SK-N-SH (cell line): Measurements from ENCODE around the gene ADGRG3. TPM values are rescaled to one million over a fixed set of nuclear protein-coding genes. Genes with fewer than 3 reads are reported as not detected.

Experiments
- CTCF ChIA-PET: fragments of 300-600, 350-600 bp; formaldehyde crosslinking; extraction: SDS; loops from one replicate; lab custom pipeline; 2021; lab: Yijun Ruan, JAX
- POLR2A ChIA-PET: fragments of 350-600 bp; sonication (Branson Sonifier 250); formaldehyde crosslinking; extraction: SDS; loops from one replicate; lab custom pipeline; 2020; ENCODE audit warnings: antibody characterized with exemption, inconsistent platforms; lab: Yijun Ruan, JAX
- DNase-seq: peaks from one replicate; pipeline ENCODE4 v3.0.0; 2012
- H2AFZ ChIP-seq: fragments of 200-600 bp; sonication (generic); 2 replicates; pipeline ENCODE4 v1.8.1; 2016; ENCODE audit warnings: antibody characterized with exemption, mild to moderate bottlenecking, low read depth
- H3F3A ChIP-seq: fragments of 200-600 bp; sonication (generic); replicated peaks from 2 replicates; pipeline ENCODE3; 2016; ENCODE audit warnings: antibody characterized with exemption, mild to moderate bottlenecking; ENCODE audit not compliant: insufficient read depth
- H3K27ac ChIP-seq, 2 experiments: fragments of 200-500 bp in 1 of 2; fragments of 200-600 bp in 1 of 2; sonication (Bioruptor generic) in 1 of 2; sonication (generic), shearing (Covaris generic) in 1 of 2; 2 replicates each; pipeline versions ENCODE4 v1.5.1 to v1.6.1; 2014 to 2016; ENCODE audit warnings: low read depth in 2 of 2, inconsistent platforms in 1 of 2, low read length in 1 of 2, mild to moderate bottlenecking in 1 of 2, mixed read lengths in 1 of 2
- H3K27me3 ChIP-seq: fragments of 200-600 bp; sonication (generic), shearing (Covaris generic); 2 replicates; pipeline ENCODE4 v1.6.1; 2016; ENCODE audit warnings: mixed run types; ENCODE audit not compliant: insufficient read depth
- H3K36me3 ChIP-seq, 2 experiments: fragments of 200-500 bp in 1 of 2; fragments of 200-600 bp in 1 of 2; sonication (Bioruptor generic) in 1 of 2; sonication (generic) in 1 of 2; replicated peaks in 1 of 2; 2 replicates each; pipeline versions ENCODE3 to v1.5.1; 2014 to 2016; ENCODE audit warnings: low read length in 1 of 2, mild to moderate bottlenecking in 1 of 2; ENCODE audit not compliant: insufficient read depth in 2 of 2, control insufficient read depth in 1 of 2
- H3K4me1 ChIP-seq, 2 experiments: fragments of 200-500 bp in 1 of 2; fragments of 200-600 bp in 1 of 2; sonication (Bioruptor generic) in 1 of 2; sonication (generic), shearing (Covaris generic) in 1 of 2; 2 replicates each; pipeline versions ENCODE4 v1.5.1 to v1.6.1; 2014 to 2016; ENCODE audit warnings: low read depth in 1 of 2, low read length in 1 of 2, mixed run types in 1 of 2; ENCODE audit not compliant: insufficient read depth in 2 of 2, control insufficient read depth in 1 of 2
- H3K4me2 ChIP-seq: fragments of 200-600 bp; sonication (generic), shearing (Covaris generic); 2 replicates; pipeline ENCODE4 v1.6.1; 2017; ENCODE audit warnings: mixed run types
- H3K4me3 ChIP-seq, 2 experiments: fragments of 200-500 bp in 1 of 2; fragments of 200-600 bp in 1 of 2; sonication (Bioruptor generic) in 1 of 2; sonication (generic), shearing (Covaris generic) in 1 of 2; 2 replicates each; pipeline versions ENCODE4 v1.5.1 to v1.8.1; 2014 to 2016; ENCODE audit warnings: low read depth in 2 of 2, inconsistent platforms in 1 of 2, low read length in 1 of 2, mild to moderate bottlenecking in 1 of 2, mixed read lengths in 1 of 2, moderate library complexity in 1 of 2
- H3K79me2 ChIP-seq: fragments of 200-600 bp; sonication (generic); 2 replicates; pipeline ENCODE4 v1.8.1; 2017; ENCODE audit warnings: mild to moderate bottlenecking; ENCODE audit not compliant: insufficient read depth
- H3K9ac ChIP-seq: fragments of 200-600 bp; sonication (generic); 2 replicates; pipeline ENCODE4 v1.6.1; 2017; ENCODE audit warnings: mixed run types
- H3K9me2 ChIP-seq: fragments of 200-600 bp; sonication (generic); 2 replicates; pipeline ENCODE4 v1.6.1; 2017; ENCODE audit warnings: mixed run types
- H3K9me3 ChIP-seq: fragments of 200-600 bp; sonication (generic); 2 replicates; pipeline ENCODE4 v1.6.1; 2017; ENCODE audit warnings: mixed run types, mild to moderate bottlenecking, moderate library complexity
- H4K20me1 ChIP-seq: fragments of 200-600 bp; sonication (generic); 2 replicates; pipeline ENCODE4 v1.6.1; 2017; ENCODE audit warnings: mild to moderate bottlenecking, mixed run types; ENCODE audit not compliant: insufficient read depth
- CHD2 ChIP-seq: fragments of 150-350 bp; IDR thresholded peaks from 2 replicates; pipeline ENCODE4 v1.6.1; 2018; ENCODE audit warnings: low read length; ENCODE audit not compliant: partially characterized antibody
- ELF1 ChIP-seq: IDR thresholded peaks from 2 replicates; pipeline ENCODE4 v1.4.0; 2012
- FOXJ3 ChIP-seq: sonication (generic); formaldehyde crosslinking; IDR thresholded peaks from 2 replicates; pipeline ENCODE4 v1.5.1; 2020; ENCODE audit warnings: mild to moderate bottlenecking, missing genetic modification reagents
- FOXM1 ChIP-seq: IDR thresholded peaks from 2 replicates; pipeline ENCODE4 v1.4.0; 2012; ENCODE audit warnings: low read depth, mild to moderate bottlenecking
- GABPA ChIP-seq: IDR thresholded peaks from 2 replicates; pipeline ENCODE4 v1.4.0; 2012; ENCODE audit warnings: low read depth, mild to moderate bottlenecking
- GATA2 ChIP-seq: sonication (generic); formaldehyde crosslinking; IDR thresholded peaks from 2 replicates; pipeline ENCODE4 v1.5.0; 2020; ENCODE audit warnings: mild to moderate bottlenecking, missing genetic modification reagents
- JUND ChIP-seq: IDR thresholded peaks from 2 replicates; pipeline ENCODE4 v1.4.0; 2012
- MXI1 ChIP-seq: IDR thresholded peaks from 2 replicates; pipeline ENCODE4 v1.6.1; 2012; ENCODE audit warnings: mild to moderate bottlenecking, low read depth, low read length, improper control_type of control experiment
- NRF1 ChIP-seq: IDR thresholded peaks from 2 replicates; pipeline ENCODE4 v1.6.1; 2012; ENCODE audit warnings: low read depth, mild to moderate bottlenecking, low read length
- RAD21 ChIP-seq: IDR thresholded peaks from 2 replicates; pipeline ENCODE4 v1.6.1; 2012; ENCODE audit warnings: mild to moderate bottlenecking, low read length
- RFX5 ChIP-seq: IDR thresholded peaks from 2 replicates; pipeline ENCODE4 v1.6.1; 2012; ENCODE audit warnings: mild to moderate bottlenecking, improper control_type of control experiment, low read length
- RXRA ChIP-seq: IDR thresholded peaks from 2 replicates; pipeline ENCODE4 v1.4.0; 2012; ENCODE audit warnings: low read depth, mild to moderate bottlenecking, borderline replicate concordance
- SIN3A ChIP-seq: IDR thresholded peaks from 2 replicates; pipeline ENCODE4 v1.6.1; 2012; ENCODE audit warnings: low read depth, mild to moderate bottlenecking, low read length, moderate library complexity, borderline replicate concordance
- SMC3 ChIP-seq: IDR thresholded peaks from 2 replicates; pipeline ENCODE4 v1.6.1; 2012; ENCODE audit warnings: low read depth, low read length, improper control_type of control experiment
- TCF12 ChIP-seq: IDR thresholded peaks from 2 replicates; pipeline ENCODE4 v1.4.0; 2012
- TEAD4 ChIP-seq: IDR thresholded peaks from 2 replicates; pipeline ENCODE4 v1.4.0; 2012; ENCODE audit warnings: mild to moderate bottlenecking, borderline replicate concordance; ENCODE audit not compliant: insufficient read depth
- WGBS: methylation state at CpG from one replicate; pipeline ENCODE4 v1.1.6; 2017; ENCODE audit warnings: low lambda C conversion rate; 5-methylcytosine and 5-hydroxymethylcytosine counted together
- polyA plus RNA-seq, 3 experiments: library from polyadenylated mRNA; depleted of rRNA; stranded (reverse); fragments of >200 nt; gene quantifications; 2 replicates each; pipeline ENCODE4 v1.2.3, GENCODE V29; 2012
- TF ChIP-seq, protein P1 (sequence below): IDR thresholded peaks from 2 replicates; pipeline ENCODE4 v1.4.0; 2012; ENCODE audit warnings: low read depth, borderline replicate concordance
- TF ChIP-seq, protein P2 (sequence below): IDR thresholded peaks from 2 replicates; pipeline ENCODE4 v1.4.0; 2012; ENCODE audit warnings: low read depth
- TF ChIP-seq, protein P3 (sequence below): IDR thresholded peaks from 2 replicates; pipeline ENCODE4 v1.6.1; 2012; ENCODE audit warnings: mild to moderate bottlenecking, low read depth, low read length, moderate library complexity

The ADGRG3 gene
- polyA plus RNA-seq, 1 of the 3 experiments (the other 2 are of a cell fraction) = not detected

DNA sequence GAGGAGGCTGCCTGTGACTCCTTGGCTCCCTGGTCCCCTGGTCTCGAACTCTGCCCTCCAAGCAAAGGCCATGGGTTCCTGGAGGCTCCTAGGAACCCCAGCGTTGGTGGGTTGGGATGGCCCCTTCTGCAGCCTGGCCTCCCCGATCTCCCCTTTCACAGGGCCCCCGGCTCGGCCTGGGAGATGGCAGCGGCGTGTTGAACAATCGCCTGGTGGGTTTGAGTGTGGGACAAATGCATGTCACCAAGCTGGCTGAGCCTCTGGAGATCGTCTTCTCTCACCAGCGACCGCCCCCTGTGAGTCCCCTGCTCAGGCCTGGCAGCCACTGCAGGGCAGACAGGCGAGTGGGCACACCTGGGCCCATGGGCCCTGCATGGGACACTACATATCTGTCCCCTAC is 10.9 kb downstream of the ADGRG3 start:
- Histone ChIP-seq H3K4me1 (peaks cover 0 to 3% of the 10 kb centered on the region in 2 experiments; a peak in 1 of 4 replicates), H3K9ac (no peak overlapping the region), H3K4me2 (no peak overlapping the region), H3K4me3 (no peak overlapping the region), H4K20me1 (no peaks in the 10 kb centered on the region), H3K27ac (no peak overlapping the region), H3F3A (no peaks in the 10 kb centered on the region), H3K27me3 (no peaks in the 10 kb centered on the region), H3K9me3 (no peaks in the 10 kb centered on the region), H3K79me2 (no peaks in the 10 kb centered on the region), H3K9me2 (no peaks in the 10 kb centered on the region), H2AFZ (no peak overlapping the region), H3K36me3 (no peaks in the 10 kb centered on the region)
- ChIA-PET CTCF (interaction anchor here (0.7 to 1.6 kb wide), 2 partner anchors 11 to 31 kb away, joined by 3 to 6 read pairs; no protein-coding TSS in a partner anchor), POLR2A (no interaction called here)
- 69% methylated on average over 12 of the region's 12 CpGs for WGBS
- TF ChIP-seq JUND (no peak), ELF1 (no peak), FOXJ3 (no peak), RXRA (no peak), RAD21 (no peak)
- TF ChIP-seq, protein P1, sequence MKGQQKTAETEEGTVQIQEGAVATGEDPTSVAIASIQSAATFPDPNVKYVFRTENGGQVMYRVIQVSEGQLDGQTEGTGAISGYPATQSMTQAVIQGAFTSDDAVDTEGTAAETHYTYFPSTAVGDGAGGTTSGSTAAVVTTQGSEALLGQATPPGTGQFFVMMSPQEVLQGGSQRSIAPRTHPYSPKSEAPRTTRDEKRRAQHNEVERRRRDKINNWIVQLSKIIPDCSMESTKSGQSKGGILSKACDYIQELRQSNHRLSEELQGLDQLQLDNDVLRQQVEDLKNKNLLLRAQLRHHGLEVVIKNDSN = no peak
- TF ChIP-seq, protein P2, sequence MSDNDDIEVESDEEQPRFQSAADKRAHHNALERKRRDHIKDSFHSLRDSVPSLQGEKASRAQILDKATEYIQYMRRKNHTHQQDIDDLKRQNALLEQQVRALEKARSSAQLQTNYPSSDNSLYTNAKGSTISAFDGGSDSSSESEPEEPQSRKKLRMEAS = no peak
- no peak for DNase-seq

DNA sequence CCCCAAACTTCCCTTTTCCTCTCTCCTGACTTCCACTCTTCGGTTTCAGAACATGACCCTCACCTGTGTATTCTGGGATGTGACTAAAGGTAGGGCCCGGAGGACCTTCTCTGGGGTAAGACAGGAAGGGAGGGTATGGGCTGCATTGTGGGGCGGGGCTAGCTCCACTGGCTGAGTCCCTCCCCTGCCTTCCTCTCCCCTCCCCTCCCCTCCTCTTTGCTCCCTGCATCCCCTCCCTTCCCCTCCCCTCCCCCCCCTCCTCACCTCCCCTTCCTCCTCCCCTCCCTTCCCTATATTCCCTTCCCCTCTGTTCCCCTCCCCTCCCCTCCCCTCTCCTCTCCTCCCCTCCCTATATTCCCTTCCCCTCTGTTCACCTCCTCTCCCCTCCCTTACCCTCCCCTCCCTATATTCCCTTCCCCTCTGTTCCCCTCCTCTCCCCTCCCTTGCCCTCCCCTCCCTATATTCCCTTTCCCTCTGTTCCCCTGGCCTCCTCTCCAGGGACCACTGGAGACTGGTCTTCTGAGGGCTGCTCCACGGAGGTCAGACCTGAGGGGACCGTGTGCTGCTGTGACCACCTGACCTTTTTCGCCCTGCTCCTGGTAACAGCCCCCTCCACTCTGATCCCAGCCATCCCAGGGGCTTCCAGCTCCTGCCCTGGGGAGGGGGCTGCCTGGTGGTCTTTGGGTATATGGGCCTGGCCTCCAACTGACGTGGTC is 11.8 kb downstream of the ADGRG3 start:
- 66% methylated on average over 7 of the region's 7 CpGs for WGBS
- Histone ChIP-seq H3K36me3 (no peaks in the 10 kb centered on the region), H3K4me1 (peaks cover 0 to 3% of the 10 kb centered on the region in 2 experiments; a peak in 1 of 4 replicates), H3K79me2 (no peaks in the 10 kb centered on the region), H3K27me3 (no peaks in the 10 kb centered on the region), H2AFZ (no peak overlapping the region), H3K9ac (no peak overlapping the region), H3F3A (no peaks in the 10 kb centered on the region), H3K9me3 (no peaks in the 10 kb centered on the region), H4K20me1 (no peaks in the 10 kb centered on the region)
- DNase-seq = no peak
- POLR2A ChIA-PET = no interaction called here
- TF ChIP-seq ELF1 (no peak), NRF1 (no peak), GABPA (no peak), TEAD4 (no peak), RFX5 (no peak), SMC3 (no peak), TCF12 (no peak), MXI1 (no peak), GATA2 (no peak), FOXM1 (no peak), FOXJ3 (no peak), SIN3A (no peak), CHD2 (no peak)
- TF ChIP-seq, protein P3, sequence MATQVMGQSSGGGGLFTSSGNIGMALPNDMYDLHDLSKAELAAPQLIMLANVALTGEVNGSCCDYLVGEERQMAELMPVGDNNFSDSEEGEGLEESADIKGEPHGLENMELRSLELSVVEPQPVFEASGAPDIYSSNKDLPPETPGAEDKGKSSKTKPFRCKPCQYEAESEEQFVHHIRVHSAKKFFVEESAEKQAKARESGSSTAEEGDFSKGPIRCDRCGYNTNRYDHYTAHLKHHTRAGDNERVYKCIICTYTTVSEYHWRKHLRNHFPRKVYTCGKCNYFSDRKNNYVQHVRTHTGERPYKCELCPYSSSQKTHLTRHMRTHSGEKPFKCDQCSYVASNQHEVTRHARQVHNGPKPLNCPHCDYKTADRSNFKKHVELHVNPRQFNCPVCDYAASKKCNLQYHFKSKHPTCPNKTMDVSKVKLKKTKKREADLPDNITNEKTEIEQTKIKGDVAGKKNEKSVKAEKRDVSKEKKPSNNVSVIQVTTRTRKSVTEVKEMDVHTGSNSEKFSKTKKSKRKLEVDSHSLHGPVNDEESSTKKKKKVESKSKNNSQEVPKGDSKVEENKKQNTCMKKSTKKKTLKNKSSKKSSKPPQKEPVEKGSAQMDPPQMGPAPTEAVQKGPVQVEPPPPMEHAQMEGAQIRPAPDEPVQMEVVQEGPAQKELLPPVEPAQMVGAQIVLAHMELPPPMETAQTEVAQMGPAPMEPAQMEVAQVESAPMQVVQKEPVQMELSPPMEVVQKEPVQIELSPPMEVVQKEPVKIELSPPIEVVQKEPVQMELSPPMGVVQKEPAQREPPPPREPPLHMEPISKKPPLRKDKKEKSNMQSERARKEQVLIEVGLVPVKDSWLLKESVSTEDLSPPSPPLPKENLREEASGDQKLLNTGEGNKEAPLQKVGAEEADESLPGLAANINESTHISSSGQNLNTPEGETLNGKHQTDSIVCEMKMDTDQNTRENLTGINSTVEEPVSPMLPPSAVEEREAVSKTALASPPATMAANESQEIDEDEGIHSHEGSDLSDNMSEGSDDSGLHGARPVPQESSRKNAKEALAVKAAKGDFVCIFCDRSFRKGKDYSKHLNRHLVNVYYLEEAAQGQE = no peak
- TF ChIP-seq, protein P2 = no peak
- TF ChIP-seq, all 33 proteins: peak for 0
- Histone ChIP-seq H3K9me2 (no peaks in the 10 kb centered on the region), H3K4me2 (no peak overlapping the region), H3K27ac (no peak overlapping the region), H3K4me3 (no peak overlapping the region)
- CTCF ChIA-PET = no interaction called here
